Astrocyte of the cerebellum (primary cell): ENCODE measurements around the gene SHANK2.

Experiments used
- DNase-seq: peaks from one replicate; pipeline ENCODE4 v3.0.0-alpha.2; 2011; ENCODE audit warnings: low read depth
- H3K4me3 ChIP-seq: 2 replicates; pipeline ENCODE4 v1.5.1; 2011; ENCODE audit warnings: mild to moderate bottlenecking, low read depth, low read length, moderate library complexity
- in situ Hi-C: cut with HindIII; loops from 2 replicates; pipeline ENCODE4 v1.10.0; 2017; ENCODE audit warnings: low sequenced_read_pairs
- TF ChIP-seq, protein P1 (sequence below): IDR thresholded peaks from 2 replicates; pipeline ENCODE4 v1.5.1; 2012; ENCODE audit warnings: low read length, low read depth, moderate library complexity, mild to moderate bottlenecking; ENCODE audit errors: missing control alignments

SHANK2 gene

DNA sequence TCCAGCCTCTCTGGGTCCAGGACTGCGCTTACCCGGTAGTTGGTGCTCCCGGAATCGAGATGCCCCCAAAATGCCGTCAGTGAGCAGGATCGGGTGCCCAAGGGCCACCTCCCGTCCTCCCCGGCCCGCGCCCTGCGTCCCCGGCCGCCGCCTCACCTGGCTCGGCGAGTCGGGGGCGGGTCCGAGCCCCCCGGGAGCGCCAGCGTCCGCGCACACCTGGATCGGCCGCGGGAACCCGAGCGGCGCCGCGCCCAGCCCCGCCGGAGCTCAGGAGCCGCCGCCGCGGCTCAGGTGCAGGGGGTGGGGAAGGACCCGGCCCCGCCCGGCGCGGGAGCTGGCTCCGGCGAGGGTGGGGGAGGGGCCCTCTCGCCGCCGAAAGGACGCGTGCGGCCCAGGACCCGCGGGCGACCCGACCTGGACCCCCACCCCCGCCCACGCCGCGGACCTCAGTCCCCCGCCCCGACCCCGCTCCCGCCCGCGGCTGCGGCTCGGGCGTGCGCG is at the start of gene SHANK2:
TSS of gene SHANK2 (minus strand) at position 309 of the 501 bp plus-strand sequence. CDS start 105,251 bp downstream, outside the sequence.
- TF ChIP-seq, protein P1, sequence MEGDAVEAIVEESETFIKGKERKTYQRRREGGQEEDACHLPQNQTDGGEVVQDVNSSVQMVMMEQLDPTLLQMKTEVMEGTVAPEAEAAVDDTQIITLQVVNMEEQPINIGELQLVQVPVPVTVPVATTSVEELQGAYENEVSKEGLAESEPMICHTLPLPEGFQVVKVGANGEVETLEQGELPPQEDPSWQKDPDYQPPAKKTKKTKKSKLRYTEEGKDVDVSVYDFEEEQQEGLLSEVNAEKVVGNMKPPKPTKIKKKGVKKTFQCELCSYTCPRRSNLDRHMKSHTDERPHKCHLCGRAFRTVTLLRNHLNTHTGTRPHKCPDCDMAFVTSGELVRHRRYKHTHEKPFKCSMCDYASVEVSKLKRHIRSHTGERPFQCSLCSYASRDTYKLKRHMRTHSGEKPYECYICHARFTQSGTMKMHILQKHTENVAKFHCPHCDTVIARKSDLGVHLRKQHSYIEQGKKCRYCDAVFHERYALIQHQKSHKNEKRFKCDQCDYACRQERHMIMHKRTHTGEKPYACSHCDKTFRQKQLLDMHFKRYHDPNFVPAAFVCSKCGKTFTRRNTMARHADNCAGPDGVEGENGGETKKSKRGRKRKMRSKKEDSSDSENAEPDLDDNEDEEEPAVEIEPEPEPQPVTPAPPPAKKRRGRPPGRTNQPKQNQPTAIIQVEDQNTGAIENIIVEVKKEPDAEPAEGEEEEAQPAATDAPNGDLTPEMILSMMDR, result no peak
- DNase-seq, result no peak
- in situ Hi-C loops, result loop anchor here (5.0 kb wide), 1 partner anchor 55 kb away; no protein-coding TSS in a partner anchor
- peak within 1 kb of the TSS; percentile 51 for H3K4me3 ChIP-seq

GRCh38 chr11:71301858-71302533 is 49.6 kb upstream of the SHANK2 start:
- in situ Hi-C loops, result loop anchor here (5.0 kb wide), 1 partner anchor 35 kb away; no protein-coding TSS in a partner anchor
- no peak overlapping the region for H3K4me3 ChIP-seq
- no peak for DNase-seq
- TF ChIP-seq, protein P1, result no peak

GRCh38 chr11:71301046-71301857 is 48.9 kb upstream of the SHANK2 start:
- TF ChIP-seq, protein P1, result no peak
- no peak for DNase-seq
- in situ Hi-C loops, result loop anchor here (5.0 kb wide), 1 partner anchor 36 kb away; no protein-coding TSS in a partner anchor

DNA sequence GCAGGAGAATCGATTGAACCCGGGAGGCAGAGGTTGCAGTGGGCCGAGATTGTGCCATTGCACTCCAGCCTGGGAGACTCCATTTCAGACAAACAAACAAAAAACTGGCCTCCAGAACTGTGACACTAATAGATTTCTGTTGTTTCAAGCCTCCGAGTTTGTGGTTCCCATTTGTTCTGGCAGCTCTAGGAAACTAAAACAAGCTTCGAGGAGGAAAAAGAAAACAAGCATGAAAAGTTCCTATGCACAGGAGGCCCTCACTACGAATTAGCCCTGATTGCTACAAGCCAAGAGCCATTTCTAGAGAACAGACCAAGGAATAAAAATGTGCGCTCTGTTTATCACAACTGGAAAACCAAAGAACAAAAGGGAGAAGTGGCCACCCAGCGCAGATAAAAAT is 47.8 kb upstream of the SHANK2 start:
- H3K4me3 ChIP-seq, result no peak overlapping the region
- DNase-seq, result no peak
- TF ChIP-seq, protein P1, result no peak
- in situ Hi-C loops, result loop anchor here (5.0 kb wide), 1 partner anchor 37 kb away; no protein-coding TSS in a partner anchor

More at GRCh38 chr11:71301046-71301857, 48.9 kb upstream of the SHANK2 start:
- no peak overlapping the region for H3K4me3 ChIP-seq

- in situ Hi-C loops, result no loop called here
- H3K4me3 ChIP-seq, result no peak overlapping the region
- TF ChIP-seq, protein P1, result no peak
- no peak for DNase-seq
These were observed 46.4 kb upstream of the SHANK2 start for GRCh38 chr11:71298761-71299181.

- TF ChIP-seq, protein P1, result no peak
- no peak for DNase-seq
- H3K4me3 ChIP-seq, result no peak overlapping the region
- in situ Hi-C loops, result no loop called here
These were observed 45.7 kb upstream of the SHANK2 start for GRCh38 chr11:71298016-71298550.
